GM03348 (cell line): ENCODE data around the gene AKAP5.
A peak's percentile ranks its signal among the peaks of the same experiment; 100 is the strongest.

ENCODE experiments used
- DNase-seq: peaks from one replicate; pipeline ENCODE4 v3.0.0; 2012; ENCODE audit warnings: low spot score

AKAP5 gene

GRCh38 chr14:64459405-64460136, 5.7 kb upstream of the AKAP5 start:
- DNase-seq: no peak

- no peak for DNase-seq
Observed at GRCh38 chr14:64461221-64461620, 4.1 kb upstream of the AKAP5 start.

GRCh38 chr14:64463195-64463594, 2.1 kb upstream of the AKAP5 start:
- DNase-seq: no peak

- no peak for DNase-seq
Observed at GRCh38 chr14:64463873-64464272, 1.4 kb upstream of the AKAP5 start.

- no peak for DNase-seq
Observed at GRCh38 chr14:64464651-64465050, 648 bp upstream of the AKAP5 start.

- DNase-seq: peak; percentile 65
Observed at GRCh38 chr14:64465831-64466554, 694 bp downstream of the AKAP5 start.

- DNase-seq: no peak
Observed at GRCh38 chr14:64467101-64467500, 1.8 kb downstream of the AKAP5 start.

- DNase-seq: no peak
Observed at GRCh38 chr14:64467566-64467965, 2.3 kb downstream of the AKAP5 start.

GRCh38 chr14:64468451-64468850, 3.2 kb downstream of the AKAP5 start:
- no peak for DNase-seq

GRCh38 chr14:64474041-64474440, 8.7 kb downstream of the AKAP5 start:
- DNase-seq: no peak

- no peak for DNase-seq
Observed at GRCh38 chr14:64474698-64475097, 9.4 kb downstream of the AKAP5 start.

- no peak for DNase-seq
Observed at GRCh38 chr14:64475585-64476273, 10.4 kb downstream of the AKAP5 start.

- no peak for DNase-seq
Observed at GRCh38 chr14:64476438-64476837, 11.1 kb downstream of the AKAP5 start.

GRCh38 chr14:64478634-64479250, 13.4 kb downstream of the AKAP5 start:
- DNase-seq: peak; percentile 36

GRCh38 chr14:64488590-64489099, 23.3 kb downstream of the AKAP5 start:
- no peak for DNase-seq

- DNase-seq: no peak
Observed at GRCh38 chr14:64491637-64492036, 26.3 kb downstream of the AKAP5 start.

- no peak for DNase-seq
Observed at GRCh38 chr14:64493455-64493854, 28.2 kb downstream of the AKAP5 start.

GRCh38 chr14:64495252-64495651, 30.0 kb downstream of the AKAP5 start:
- DNase-seq: no peak

GRCh38 chr14:64496764-64497163, 31.5 kb downstream of the AKAP5 start:
- no peak for DNase-seq

- no peak for DNase-seq
Observed at GRCh38 chr14:64500088-64500487, 34.8 kb downstream of the AKAP5 start.

- peak; percentile 81 for DNase-seq
Observed at GRCh38 chr14:64501411-64502171, 36.3 kb downstream of the AKAP5 start.

- DNase-seq: no peak
Observed at GRCh38 chr14:64502456-64502855, 37.2 kb downstream of the AKAP5 start.
